Amygdala (tissue), 56 donors: ENCODE results near the gene ITIH1.

Experiments
- DNase-seq, 56 donors: peaks; one replicate each; lab custom pipeline; 2025; lab: John Stamatoyannopoulos, UW

ITIH1 gene

GRCh38 chr3:52809149-52809548 lies 31.8 kb downstream of the ITIH1 start:
- no peak for DNase-seq

- DNase-seq, result no peak
These were observed 32.4 kb downstream of the ITIH1 start for GRCh38 chr3:52809662-52810377.

GRCh38 chr3:52810923-52811322 lies 33.5 kb downstream of the ITIH1 start:
- DNase-seq, result no peak

- no peak for DNase-seq
These were observed 34.1 kb downstream of the ITIH1 start for GRCh38 chr3:52811452-52812011.

DNA sequence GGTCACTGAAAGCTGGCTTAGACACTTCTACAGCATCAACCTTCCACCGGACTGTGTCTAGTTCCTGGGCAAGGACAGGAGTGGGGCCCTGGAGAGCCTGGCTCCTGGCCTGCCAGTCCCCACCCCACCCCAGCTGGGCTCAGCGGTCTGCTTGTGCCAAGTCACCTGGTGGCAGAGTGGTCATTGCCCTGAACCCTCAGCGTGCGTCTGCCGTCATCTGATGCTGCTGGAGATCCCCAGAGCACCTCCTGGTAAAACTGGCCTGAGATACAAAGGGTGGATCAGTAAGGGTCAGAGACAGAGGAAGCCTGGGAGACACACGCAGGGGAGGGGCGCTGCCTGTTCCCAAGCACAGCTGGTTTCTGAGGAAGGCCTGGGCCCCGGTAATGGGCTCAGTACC lies 36.4 kb downstream of the ITIH1 start:
- DNase-seq, result no peak

DNA sequence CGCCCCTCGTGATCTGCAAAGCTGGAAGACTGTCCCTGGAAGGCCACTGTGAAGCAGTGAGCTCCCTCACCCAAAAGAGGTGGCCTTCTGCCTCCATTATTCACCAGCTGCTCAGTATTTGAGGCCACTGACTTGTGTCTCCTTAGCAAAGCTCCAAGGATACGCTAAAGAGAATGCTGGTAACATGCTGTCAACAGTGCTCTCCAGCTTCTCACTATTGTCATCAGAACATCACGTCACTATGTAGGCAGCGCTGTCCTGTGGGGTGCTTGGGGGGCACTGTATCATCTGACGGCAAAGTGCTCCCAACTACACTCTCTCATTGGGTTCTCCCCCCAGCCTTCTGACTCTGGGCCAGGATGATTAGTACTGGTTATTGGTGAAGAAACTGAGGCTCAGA lies 38.8 kb downstream of the ITIH1 start:
- DNase-seq, result no peak

DNA sequence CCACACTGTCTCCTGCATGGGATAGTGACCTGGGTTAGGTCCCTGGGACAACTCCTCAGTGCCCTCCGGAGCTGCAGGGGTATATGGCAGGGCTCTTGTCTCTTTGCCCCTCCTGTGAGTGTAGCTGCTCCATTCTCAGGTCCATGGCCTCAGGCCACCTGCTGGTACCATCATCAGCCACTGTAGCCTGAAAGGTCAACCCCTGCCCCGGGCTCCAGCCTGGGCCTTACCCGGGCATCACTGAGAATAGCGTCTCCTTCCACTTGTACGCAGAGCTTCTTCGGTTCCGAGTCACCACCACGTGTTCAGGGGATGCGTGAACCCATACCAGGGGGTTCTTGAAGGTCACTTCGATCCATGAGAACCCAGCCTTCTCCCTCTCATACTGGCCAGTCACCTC lies 39.3 kb downstream of the ITIH1 start:
- DNase-seq, result no peak

- no peak for DNase-seq
These were observed 39.8 kb downstream of the ITIH1 start for GRCh38 chr3:52817221-52817620.

DNA sequence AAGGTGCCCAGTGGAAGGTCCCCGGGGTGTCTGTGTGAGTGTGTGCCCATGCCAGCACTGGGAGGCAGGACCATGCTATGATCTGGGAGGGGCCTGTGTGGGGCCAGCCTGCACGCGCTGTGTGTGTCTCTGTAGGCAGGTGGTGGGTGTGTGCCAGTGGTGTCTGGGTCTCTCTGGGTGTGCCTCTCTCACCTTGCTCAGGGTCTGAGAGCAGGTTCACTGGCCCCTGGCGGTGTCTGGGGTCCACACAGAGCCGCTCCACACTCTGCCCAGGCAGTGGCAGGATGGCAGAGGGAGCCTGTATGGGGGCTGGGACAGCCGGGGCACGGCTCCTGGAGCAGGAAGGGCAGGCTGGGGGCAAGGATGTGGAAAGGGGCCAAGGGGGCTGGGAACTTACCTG lies 40.5 kb downstream of the ITIH1 start:
- DNase-seq, result no peak

GRCh38 chr3:52819936-52820335 lies 42.5 kb downstream of the ITIH1 start:
- no peak for DNase-seq

DNA sequence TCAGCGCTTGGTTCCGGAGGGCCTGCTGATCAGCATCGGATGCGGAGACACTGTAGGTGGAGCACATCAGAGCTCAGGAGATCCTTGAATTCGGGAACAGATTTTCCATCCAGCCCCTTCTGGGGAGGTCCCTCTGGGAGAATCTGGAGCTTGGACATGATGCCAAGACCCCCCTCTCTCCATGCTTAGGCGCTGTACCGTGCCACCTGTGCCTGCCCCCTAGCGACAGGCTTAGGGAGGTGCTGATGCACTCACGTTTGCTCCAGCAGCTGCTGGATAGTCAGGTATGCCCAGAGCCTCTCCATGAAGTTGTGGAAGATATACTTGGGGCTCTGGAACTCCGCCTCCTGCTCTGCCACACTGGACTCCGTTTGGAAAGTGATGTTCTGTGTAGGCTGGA lies 43.3 kb downstream of the ITIH1 start:
- no peak for DNase-seq

GRCh38 chr3:52822363-52822762 lies 45.0 kb downstream of the ITIH1 start:
- DNase-seq, result no peak

GRCh38 chr3:52824037-52824436 lies 46.6 kb downstream of the ITIH1 start:
- no peak for DNase-seq

- DNase-seq, result no peak
These were observed 50.0 kb downstream of the ITIH1 start for GRCh38 chr3:52827441-52827840.

- DNase-seq, result no peak
These were observed 50.5 kb downstream of the ITIH1 start for GRCh38 chr3:52827866-52828376.

- DNase-seq, result no peak
These were observed 52.1 kb downstream of the ITIH1 start for GRCh38 chr3:52829482-52829881.

GRCh38 chr3:52829906-52830463 lies 52.6 kb downstream of the ITIH1 start:
- no peak for DNase-seq

GRCh38 chr3:52830535-52831258 lies 53.3 kb downstream of the ITIH1 start, which contains the start of gene ITIH4:
ITIH4 (minus strand) TSS chr3:52830672; CDS start chr3:52830642, 30 bp downstream.
- no peak for DNase-seq

GRCh38 chr3:52831500-52832301 lies 54.3 kb downstream of the ITIH1 start:
- peak in 5 of 56 donors; percentile 5 to 49 (median 11) for DNase-seq

- no peak for DNase-seq
These were observed 55.8 kb downstream of the ITIH1 start for GRCh38 chr3:52833202-52833601.
